NCI-H1417 treated with DMSO at 0.1 percent for 48 hours (cell line): Measurements from ENCODE around the gene SLC47A2.
A peak's percentile ranks its signal among the peaks of the same experiment; 100 is the strongest.
"Not testable (repeated sequence)": the region's sequence is repeated elsewhere in the genome, so short reads cannot be mapped to it uniquely, and the experiment has no call there.

Experiments
- DNase-seq: peaks from one replicate; lab custom pipeline; 2025; lab: John Stamatoyannopoulos, UW

SLC47A2 gene

DNA sequence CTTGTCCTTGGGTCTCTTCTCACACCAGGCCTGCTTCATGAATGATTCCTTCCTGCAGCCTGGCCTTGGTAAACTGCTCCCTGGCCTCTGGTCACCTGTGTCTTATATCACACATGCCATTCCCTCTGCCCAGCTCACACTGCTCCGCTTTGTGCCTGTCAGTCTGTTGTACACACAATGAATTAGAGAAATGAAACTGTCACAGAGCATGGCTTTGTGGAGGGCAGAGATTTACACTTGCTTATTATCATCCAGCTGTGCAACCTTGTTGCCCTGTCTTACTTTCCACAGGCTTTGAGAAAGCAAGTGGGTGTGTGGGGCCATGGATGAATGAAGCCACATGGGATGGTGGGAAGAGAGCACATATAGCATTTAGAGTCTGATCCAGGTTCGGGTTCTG lies 45.5 kb downstream of the SLC47A2 start:
- no peak for DNase-seq

DNA sequence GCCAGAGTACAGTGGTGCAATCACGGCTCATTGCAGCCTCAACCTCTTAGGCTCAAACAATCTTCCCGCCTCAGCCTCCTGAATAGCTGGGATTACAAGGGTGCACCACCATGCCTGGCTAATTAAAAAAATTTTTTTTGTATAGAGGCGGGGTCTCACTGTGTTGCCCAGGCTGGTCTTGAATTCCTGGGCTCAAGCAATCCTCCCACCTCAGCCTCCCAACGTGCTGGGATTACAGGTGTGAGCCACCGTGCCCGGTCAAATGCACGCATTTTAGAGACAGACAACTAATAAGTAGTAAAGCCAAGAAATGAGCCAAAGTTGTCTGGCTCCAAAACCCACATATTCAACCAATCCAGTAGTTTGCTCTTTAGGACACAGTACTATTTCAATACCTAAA lies 46.7 kb downstream of the SLC47A2 start:
- not testable (repeated sequence) for DNase-seq

GRCh38 chr17:19664821-19665181 lies 51.6 kb downstream of the SLC47A2 start:
- DNase-seq: no peak

- DNase-seq: no peak
Observed at GRCh38 chr17:19664136-19664820, 52.1 kb downstream of the SLC47A2 start.

- DNase-seq: no peak
Observed at GRCh38 chr17:19663097-19663496, 53.3 kb downstream of the SLC47A2 start.

DNA sequence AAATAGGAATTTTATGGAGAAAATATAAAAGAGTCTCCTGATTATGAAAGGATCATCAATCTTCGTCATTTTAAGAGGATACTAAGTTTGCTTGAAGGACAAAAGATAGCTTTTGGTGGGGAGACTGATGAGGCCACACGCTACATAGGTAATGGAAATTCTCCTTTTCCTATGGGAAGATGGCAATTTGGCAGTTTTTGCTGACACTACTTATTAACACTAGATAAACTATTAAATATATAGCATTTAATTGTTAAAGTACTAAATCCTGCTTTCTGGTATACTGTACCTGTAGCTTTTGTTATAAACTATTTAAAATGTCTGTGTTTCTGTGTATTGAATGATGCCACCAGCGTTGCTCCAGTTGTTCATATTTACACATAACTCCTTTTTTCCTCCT lies 55.3 kb downstream of the SLC47A2 start:
- no peak for DNase-seq

GRCh38 chr17:19660219-19660870 lies 56.0 kb downstream of the SLC47A2 start:
- no peak for DNase-seq

DNA sequence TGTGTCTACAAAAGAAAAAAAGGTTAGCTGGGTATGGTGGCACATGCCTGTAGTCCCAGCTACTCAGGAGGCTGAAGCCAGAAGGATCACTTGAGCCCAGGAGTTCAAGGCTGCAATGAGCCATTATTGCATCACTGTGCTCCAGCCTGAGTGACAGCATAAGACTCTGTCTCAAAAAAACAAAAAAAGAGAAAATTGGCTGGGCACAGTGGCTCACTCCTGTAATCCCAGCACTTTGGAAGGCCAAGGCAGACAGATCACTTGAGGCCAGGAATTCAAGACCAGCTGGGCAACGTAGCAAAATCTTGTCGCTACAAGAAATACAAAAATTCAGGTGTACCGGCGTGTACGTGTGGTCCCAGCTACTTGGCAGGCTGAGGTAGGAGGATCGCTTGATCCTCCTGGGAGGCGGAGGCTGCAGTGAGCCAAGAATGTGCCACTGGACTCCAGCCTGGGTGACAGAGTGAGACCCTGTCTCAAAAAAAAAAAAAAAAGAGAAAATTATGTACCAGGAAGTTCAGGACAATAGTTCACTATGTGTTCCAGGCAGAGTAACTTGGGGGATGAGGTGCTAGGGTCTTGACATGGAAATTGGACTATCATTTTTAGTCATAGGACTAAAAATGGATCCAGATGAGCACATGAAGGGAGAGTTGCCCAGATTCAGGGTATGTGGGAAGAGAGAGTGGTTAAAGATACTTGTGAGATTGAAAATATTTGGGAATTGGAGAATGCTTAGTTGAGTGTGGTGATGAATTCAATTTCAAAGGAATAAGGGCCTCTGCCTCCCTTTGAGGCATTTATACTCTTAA lies 56.8 kb downstream of the SLC47A2 start:
- no peak for DNase-seq

DNA sequence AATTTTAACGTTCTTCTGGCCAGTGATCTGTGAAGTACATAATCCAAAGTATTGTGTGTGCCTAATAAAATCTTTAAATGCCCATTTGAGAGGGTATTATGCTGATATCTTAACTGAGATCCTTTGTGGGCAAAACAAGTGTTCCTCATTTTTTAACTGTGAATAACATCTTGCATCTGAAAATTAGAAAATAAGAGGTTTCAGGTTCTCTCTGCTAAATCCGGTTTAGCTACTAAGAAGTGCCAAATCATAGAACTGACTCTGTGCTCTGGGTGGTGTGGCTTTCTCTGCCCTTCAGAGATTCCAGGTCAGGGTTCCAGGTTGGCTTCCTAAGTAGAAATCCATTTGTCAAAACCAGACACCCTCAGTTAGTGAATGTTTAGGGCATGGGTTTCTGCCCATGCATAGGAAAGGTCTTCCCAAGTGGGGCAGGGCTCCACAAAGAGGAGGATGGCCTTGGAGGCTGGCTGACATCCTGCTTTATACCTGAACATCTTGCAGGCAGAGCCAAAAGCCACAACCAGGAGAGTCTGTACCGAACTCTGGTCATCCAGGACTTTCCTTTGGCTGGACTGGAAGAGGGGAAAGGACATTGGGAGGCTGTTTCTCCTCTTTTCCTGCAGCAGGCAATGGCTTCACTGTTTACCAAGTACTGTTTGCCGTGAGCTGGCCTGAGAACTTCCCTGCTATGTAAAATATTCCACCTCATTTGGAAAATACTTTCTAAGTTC lies 59.4 kb downstream of the SLC47A2 start:
- DNase-seq: no peak

GRCh38 chr17:19656336-19656735 lies 60.0 kb downstream of the SLC47A2 start:
- DNase-seq: no peak

DNA sequence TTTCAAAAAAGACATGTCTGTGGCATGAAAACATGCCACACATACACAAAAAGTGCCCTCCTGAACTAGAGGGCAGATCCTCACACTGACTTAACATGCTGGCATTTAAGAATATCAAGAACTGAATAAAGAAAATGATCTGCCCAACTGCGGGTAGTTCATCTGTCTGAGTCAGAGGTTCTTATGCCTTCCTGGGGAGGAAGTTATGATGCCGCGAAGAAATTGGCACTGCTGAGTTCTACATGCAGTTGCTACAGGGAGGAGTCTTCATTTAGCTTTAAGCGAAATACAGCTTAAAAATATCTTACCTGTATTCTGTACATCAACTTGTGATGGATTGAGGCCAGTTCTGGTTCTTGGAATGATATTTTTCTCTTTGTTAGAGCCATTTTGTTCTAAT lies 61.5 kb downstream of the SLC47A2 start:
- DNase-seq: no peak

GRCh38 chr17:19654342-19654886 lies 62.0 kb downstream of the SLC47A2 start:
- DNase-seq: no peak

DNA sequence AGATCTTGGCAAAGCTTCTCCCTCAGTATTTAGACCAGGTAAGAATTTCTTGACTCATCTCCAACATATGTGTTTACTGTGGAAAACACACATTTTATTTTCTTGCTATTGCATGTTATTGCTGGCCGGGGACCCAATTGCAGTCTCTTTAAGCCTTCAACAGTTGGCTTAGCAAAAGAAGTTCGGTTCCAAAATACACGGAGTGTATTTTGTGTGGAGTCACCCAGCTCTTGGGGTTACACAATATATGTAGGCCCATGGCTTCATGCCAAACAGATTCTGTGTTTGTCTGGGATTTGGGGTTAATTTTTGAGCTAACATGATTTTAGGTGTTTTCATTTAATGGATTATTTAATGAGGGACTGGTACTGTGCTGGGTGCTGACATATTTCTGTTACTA lies 63.8 kb downstream of the SLC47A2 start:
- no peak for DNase-seq

DNA sequence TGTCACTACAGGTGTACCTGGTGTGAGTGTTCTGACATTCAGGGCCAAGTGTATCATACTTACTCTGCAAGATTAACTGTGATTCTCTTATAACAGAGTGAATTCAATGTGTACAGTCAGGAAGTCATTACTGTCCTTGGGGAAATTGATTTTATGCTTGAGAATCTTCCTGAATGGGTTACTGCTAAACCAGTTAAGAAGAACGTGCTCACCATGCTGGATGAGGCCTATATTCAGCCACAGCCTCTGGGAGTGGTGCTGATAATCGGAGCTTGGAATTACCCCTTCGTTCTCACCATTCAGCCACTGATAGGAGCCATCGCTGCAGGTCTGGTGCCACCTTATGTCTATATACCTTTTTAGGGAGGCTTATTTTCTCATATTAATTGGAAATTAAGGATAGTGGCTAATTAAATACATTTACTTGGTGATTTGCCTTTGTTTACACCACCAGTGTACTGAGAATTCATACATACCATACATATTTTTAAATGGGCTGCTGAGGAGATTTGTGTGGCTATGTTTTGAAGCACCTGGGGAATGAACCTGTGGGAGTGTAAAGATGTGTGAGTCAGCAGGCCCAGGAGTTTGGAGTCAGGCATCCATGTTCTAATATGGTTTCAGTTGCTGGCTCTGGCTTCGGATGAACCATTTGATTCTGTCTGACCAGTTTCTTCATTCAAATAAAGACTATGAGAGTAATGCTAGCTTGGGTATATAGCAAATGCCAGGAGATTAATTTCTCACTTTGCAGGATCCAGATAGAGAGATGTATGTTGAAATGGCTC lies 64.7 kb downstream of the SLC47A2 start:
- DNase-seq: no peak

GRCh38 chr17:19650826-19651225 lies 65.6 kb downstream of the SLC47A2 start:
- DNase-seq: no peak

DNA sequence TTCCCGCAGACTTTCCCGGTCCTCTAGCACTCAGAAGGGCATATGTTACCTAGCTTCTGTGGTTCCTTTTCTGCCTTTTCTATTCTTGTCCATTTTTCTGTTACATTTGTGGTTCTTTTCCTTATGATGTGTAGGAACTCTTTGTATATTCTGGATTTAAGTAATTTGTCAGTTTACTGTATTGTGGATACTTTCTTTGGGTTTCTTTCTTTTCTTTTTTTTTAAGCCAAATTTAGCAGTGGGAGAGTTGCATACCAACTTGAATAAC lies 67.2 kb downstream of the SLC47A2 start:
- DNase-seq: no peak

- peak; percentile 43 for DNase-seq
Observed at GRCh38 chr17:19648475-19649273, 67.7 kb downstream of the SLC47A2 start, which contains the start of gene ALDH3A2. TSS of gene ALDH3A2 (plus strand) at chr17:19648751. CDS start at chr17:19648972, 221 bp downstream.

- no peak for DNase-seq
Observed at GRCh38 chr17:19647697-19648474, 68.5 kb downstream of the SLC47A2 start.

DNA sequence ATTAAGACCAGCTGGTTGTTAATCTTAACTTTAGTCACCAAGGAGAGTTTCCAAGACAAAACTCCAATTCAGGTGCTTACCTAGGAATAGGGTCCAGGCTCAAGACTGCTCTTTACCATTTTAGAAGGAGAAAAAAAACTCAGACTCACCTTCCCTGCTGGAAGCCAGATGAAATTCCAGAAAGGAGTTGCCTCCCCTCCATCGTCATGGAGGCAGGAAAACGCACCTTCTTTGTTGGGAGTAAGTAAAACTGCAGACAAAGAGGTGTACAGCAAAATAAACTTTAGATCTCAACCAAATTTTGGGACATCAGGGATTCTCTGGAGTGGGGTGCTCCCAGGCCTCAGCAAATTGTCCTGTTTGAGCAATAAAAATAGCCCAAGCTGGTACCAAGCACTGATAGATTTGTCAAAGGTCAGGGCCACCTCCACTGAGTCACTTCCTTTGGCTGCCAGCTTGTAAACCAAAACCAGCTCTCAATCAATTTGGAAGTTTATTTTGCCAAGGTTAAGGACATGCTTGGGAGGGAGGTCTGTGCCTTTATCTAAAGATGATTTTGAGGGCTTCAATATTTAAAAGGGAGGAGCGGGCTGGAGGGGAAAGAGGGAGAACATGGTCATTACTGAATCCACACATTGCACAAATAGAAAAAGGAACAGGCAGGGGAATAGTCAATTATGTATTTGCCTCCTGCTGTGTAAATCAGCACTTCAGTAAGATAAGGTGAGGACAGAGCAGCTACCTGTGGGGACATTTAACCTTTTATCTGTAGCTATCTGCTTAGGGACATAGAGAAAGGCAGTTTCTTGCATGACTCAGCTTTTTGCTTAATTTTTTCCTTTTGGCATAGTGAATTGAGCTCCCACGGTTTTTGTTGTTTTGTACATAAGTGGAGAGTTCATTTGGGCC lies 69.3 kb downstream of the SLC47A2 start:
- DNase-seq: peak; percentile 9
